GM10266 (cell line): ENCODE measurements around the gene ARID1B.

ENCODE experiments used
- DNase-seq: peaks from one replicate; pipeline ENCODE4 v3.0.0; 2012; ENCODE audit errors: extremely low spot score
- TF ChIP-seq, protein P1 (sequence below): IDR thresholded peaks from 2 replicates; pipeline ENCODE4 v1.5.1; 2012; ENCODE audit warnings: mild to moderate bottlenecking, low read depth; ENCODE audit not compliant: control insufficient read depth, insufficient read depth; ENCODE audit errors: missing control alignments

ARID1B gene

DNA sequence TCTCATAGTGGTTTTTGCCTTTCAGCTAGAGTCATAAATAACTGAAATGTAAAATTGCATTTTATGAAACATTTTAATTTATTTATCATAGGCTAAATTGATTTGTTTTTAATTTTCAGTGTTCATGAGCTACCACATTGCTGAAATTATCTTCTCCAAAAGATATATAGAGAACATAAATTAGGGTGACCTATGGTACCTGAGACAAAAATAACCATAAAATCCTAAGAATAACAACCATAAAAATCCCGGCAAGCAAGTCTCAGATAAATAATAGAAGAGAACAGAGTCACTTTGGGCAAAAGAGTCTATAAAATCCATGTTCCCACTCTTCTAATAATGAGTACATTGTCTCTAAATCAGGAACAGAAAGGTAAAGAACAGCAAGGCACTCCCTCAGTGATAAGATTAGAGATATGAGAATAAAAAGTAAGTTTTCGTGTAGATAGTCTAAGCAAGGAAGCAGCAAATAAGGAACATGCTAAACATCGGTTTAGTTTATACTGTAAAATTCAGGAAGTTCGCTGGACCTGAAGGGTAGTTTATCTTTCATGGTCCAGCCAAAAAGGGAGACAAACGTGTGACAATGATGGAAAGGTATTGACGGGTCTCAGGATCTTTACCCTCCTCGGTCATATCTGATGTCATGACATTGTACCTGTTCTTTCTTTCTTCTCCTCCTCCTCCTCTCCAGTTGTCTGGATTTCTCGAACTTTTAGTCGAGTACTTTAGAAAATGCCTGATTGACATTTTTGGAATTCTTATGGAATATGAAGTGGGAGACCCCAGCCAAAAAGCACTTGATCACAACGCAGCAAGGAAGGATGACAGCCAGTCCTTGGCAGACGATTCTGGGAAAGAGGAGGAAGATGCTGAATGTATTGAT, 428.5 kb downstream of the ARID1B start:
- TF ChIP-seq, protein P1, sequence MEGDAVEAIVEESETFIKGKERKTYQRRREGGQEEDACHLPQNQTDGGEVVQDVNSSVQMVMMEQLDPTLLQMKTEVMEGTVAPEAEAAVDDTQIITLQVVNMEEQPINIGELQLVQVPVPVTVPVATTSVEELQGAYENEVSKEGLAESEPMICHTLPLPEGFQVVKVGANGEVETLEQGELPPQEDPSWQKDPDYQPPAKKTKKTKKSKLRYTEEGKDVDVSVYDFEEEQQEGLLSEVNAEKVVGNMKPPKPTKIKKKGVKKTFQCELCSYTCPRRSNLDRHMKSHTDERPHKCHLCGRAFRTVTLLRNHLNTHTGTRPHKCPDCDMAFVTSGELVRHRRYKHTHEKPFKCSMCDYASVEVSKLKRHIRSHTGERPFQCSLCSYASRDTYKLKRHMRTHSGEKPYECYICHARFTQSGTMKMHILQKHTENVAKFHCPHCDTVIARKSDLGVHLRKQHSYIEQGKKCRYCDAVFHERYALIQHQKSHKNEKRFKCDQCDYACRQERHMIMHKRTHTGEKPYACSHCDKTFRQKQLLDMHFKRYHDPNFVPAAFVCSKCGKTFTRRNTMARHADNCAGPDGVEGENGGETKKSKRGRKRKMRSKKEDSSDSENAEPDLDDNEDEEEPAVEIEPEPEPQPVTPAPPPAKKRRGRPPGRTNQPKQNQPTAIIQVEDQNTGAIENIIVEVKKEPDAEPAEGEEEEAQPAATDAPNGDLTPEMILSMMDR = no peak
- no peak for DNase-seq

DNA sequence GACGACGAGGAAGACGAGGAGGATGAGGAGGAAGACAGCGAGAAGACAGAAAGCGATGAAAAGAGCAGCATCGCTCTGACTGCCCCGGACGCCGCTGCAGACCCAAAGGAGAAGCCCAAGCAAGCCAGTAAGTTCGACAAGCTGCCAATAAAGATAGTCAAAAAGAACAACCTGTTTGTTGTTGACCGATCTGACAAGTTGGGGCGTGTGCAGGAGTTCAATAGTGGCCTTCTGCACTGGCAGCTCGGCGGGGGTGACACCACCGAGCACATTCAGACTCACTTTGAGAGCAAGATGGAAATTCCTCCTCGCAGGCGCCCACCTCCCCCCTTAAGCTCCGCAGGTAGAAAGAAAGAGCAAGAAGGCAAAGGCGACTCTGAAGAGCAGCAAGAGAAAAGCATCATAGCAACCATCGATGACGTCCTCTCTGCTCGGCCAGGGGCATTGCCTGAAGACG, 429.2 kb downstream of the ARID1B start:
- no peak for DNase-seq
- TF ChIP-seq, protein P1 = no peak

GRCh38 chr6:157207521-157208076, 430.4 kb downstream of the ARID1B start:
- TF ChIP-seq, protein P1 = no peak
- DNase-seq = no peak

DNA sequence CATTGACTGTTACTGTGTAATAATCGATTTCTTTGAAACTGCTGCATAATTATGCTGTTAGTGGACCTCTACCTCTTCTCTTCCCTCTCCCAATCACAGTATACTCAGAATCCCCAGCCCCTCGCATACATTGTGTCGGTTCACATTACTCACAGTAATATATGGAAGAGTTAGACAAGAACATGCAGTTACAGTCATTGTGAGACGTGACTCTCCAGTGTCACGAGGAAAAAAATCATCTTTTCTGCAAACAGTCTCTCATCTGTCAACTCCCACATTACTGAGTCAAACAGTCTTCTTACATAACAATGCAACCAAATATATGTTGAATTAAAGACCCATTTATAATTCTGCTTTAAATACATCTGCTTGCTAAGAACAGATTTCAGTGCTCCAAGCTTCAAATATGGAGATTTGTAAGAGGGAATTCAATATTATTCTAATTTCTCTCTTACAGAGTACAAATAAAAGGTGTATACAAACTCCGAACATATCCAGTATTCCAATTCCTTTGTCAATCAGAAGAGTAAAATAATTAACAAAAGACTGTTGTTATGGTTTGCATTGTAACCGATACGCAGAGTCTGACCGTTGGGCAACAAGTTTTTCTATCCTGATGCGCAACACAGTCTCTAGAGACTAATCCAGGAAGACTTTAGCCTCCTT, 432.8 kb downstream of the ARID1B start:
- TF ChIP-seq, protein P1 = no peak

GRCh38 chr6:157210954-157211353, 433.8 kb downstream of the ARID1B start:
- TF ChIP-seq, protein P1 = no peak
- DNase-seq = no peak

More for the DNA sequence above, 432.8 kb downstream of the ARID1B start:
- no peak for DNase-seq

GRCh38 chr6:157211603-157212455, 434.7 kb downstream of the ARID1B start:
- DNase-seq = no peak
- TF ChIP-seq, protein P1 = no peak
